GM12878 (cell line): ENCODE measurements around the gene TBX5. TPM values are rescaled to one million over a fixed set of nuclear protein-coding genes. Genes with fewer than 3 reads are reported as not detected.

Source experiments
- ATAC-seq: fragments of 200-7000 bp; cut with Tn5 transposase; 3 replicates; pipeline ENCODE4 v1.9.1; 2020; ENCODE audit warnings: mild to moderate bottlenecking, moderate library complexity
- BruUV-seq: library from RNA; stranded (reverse); fragments of 400-500 nt; replicated peaks from 2 replicates; lab custom pipeline; 2021; lab: Mats Ljungman, UMichigan
- CTCF ChIA-PET: fragments of 300-600 bp; sonication (Branson Sonifier 250); formaldehyde crosslinking; extraction: SDS; loops from one replicate; lab custom pipeline; 2021; ENCODE audit warnings: inconsistent platforms; lab: Yijun Ruan, JAX
- POLR2A ChIA-PET: fragments of 350-600 bp; formaldehyde crosslinking; extraction: SDS; loops from one replicate; lab custom pipeline; 2021; ENCODE audit warnings: inconsistent platforms; lab: Charles Lee
- RAD21 ChIA-PET: fragments of 300-600 bp; sonication (Branson Sonifier 250); formaldehyde crosslinking; loops from one replicate; lab custom pipeline; 2023; ENCODE audit warnings: antibody characterized with exemption; ENCODE audit not compliant: unreplicated experiment; lab: Charles Lee
- SMC1A ChIA-PET: fragments of 300-600 bp; sonication (Branson Sonifier 250); formaldehyde crosslinking; loops from one replicate; lab custom pipeline; 2023; ENCODE audit not compliant: unreplicated experiment, uncharacterized antibody; lab: Charles Lee
- DNase-seq: peaks from one replicate; pipeline ENCODE4 v3.0.0-alpha.2; 2011; ENCODE audit warnings: low read depth, low spot score
- FAIRE-seq: peaks from 3 replicates; lab custom pipeline; 2011; peaks lifted over from hg19 to GRCh38; lab: Jason Lieb, UNC
- H2AFZ ChIP-seq: 2 replicates; pipeline ENCODE4 v1.6.0; 2011; ENCODE audit warnings: low read depth, low read length, control low read depth; ENCODE audit not compliant: control insufficient read depth
- H3K27ac ChIP-seq: 2 replicates; pipeline ENCODE4 v1.5.1; 2011; ENCODE audit warnings: control low read depth; ENCODE audit not compliant: control insufficient read depth, insufficient read depth
- H3K27me3 ChIP-seq, 2 experiments: replicated peaks in 1 of 2; 2 replicates each; pipeline versions ENCODE4 v1.6.0 to v1.6.1; 2011; ENCODE audit warnings: low read length in 1 of 2; ENCODE audit not compliant: control insufficient read depth in 2 of 2, insufficient read depth in 2 of 2
- H3K36me3 ChIP-seq, 2 experiments: 2 replicates each; pipeline ENCODE4 v1.5.1; 2011; ENCODE audit warnings: low read length in 1 of 2; ENCODE audit not compliant: control insufficient read depth in 2 of 2, insufficient read depth in 2 of 2
- H3K4me1 ChIP-seq: 2 replicates; pipeline ENCODE4 v1.6.1; 2011; ENCODE audit warnings: mild to moderate bottlenecking, low read length, moderate library complexity, mixed read lengths; ENCODE audit not compliant: control insufficient read depth, insufficient read depth
- H3K4me2 ChIP-seq: 2 replicates; pipeline ENCODE4 v1.6.0; 2011; ENCODE audit warnings: control low read depth; ENCODE audit not compliant: control insufficient read depth, insufficient read depth
- H3K4me3 ChIP-seq: fragments of 200-600 bp; sonication (generic); 2 replicates; pipeline ENCODE4 v1.5.1; 2016
- H3K79me2 ChIP-seq: 2 replicates; pipeline ENCODE4 v1.6.0; 2011; ENCODE audit warnings: low read length; ENCODE audit not compliant: control insufficient read depth, insufficient read depth
- H3K9ac ChIP-seq: 2 replicates; pipeline ENCODE4 v1.8.0; 2011; ENCODE audit warnings: low read length, control low read depth, mixed read lengths; ENCODE audit not compliant: control insufficient read depth, insufficient read depth
- H3K9me3 ChIP-seq: replicated peaks from 3 replicates; pipeline ENCODE4 v1.5.1; 2011; ENCODE audit warnings: mild to moderate bottlenecking, low read length; ENCODE audit not compliant: control insufficient read depth, insufficient read depth
- H4K20me1 ChIP-seq: 2 replicates; pipeline ENCODE4 v1.6.0; 2011; ENCODE audit not compliant: control insufficient read depth, insufficient read depth
- ASH2L ChIP-seq: fragments of 300-600, 200-600 bp; sonication (generic); IDR thresholded peaks from 2 replicates; pipeline ENCODE4 v1.6.1; 2017; ENCODE audit warnings: low read depth, mild to moderate bottlenecking, borderline replicate concordance
- CHD2 ChIP-seq: IDR thresholded peaks from 2 replicates; pipeline ENCODE4 v1.6.1; 2011; ENCODE audit warnings: low read depth, low read length, improper control_type of control experiment, borderline replicate concordance
- CREM ChIP-seq: IDR thresholded peaks from 2 replicates; pipeline ENCODE4 v1.6.1; 2014; ENCODE audit warnings: antibody characterized with exemption, low read depth
- FOS ChIP-seq: IDR thresholded peaks from 3 replicates; pipeline ENCODE4 v1.6.1; 2011; ENCODE audit warnings: borderline replicate concordance; ENCODE audit not compliant: insufficient read length; ENCODE audit errors: extremely low read depth
- HDGF ChIP-seq: fragments of 450-650 bp; IDR thresholded peaks from 2 replicates; pipeline ENCODE4 v1.6.1; 2016; ENCODE audit warnings: antibody characterized with exemption
- MTA2 ChIP-seq: fragments of 450-650 bp; IDR thresholded peaks from 2 replicates; pipeline ENCODE4 v1.6.1; 2016; ENCODE audit warnings: low read depth, mild to moderate bottlenecking, moderate library complexity
- NR2F1 ChIP-seq: fragments of 450-650 bp; conservative IDR thresholded peaks from 2 replicates; pipeline ENCODE4 v1.6.1; 2017; ENCODE audit warnings: mild to moderate bottlenecking
- POLR2AphosphoS2 ChIP-seq: IDR thresholded peaks from 2 replicates; pipeline ENCODE4 v1.6.1; 2011; ENCODE audit warnings: low read depth, mild to moderate bottlenecking, low read length, improper control_type of control experiment, moderate library complexity
- ZSCAN29 ChIP-seq: fragments of 450-650 bp; IDR thresholded peaks from 2 replicates; pipeline ENCODE4 v1.6.1; 2017; ENCODE audit warnings: mild to moderate bottlenecking, moderate library complexity
- WGBS: methylation state at CpG from one replicate; pipeline ENCODE4 v1.1.6; 2016; ENCODE audit warnings: low lambda C conversion rate; ENCODE audit not compliant: insufficient replicate concordance, insufficient coverage; ENCODE audit errors: missing lambda C conversion rate; 5-methylcytosine and 5-hydroxymethylcytosine counted together
- in situ Hi-C: fragments of 300-500 bp; cut with MboI; formaldehyde crosslinking; loops from 9 replicates; pipeline ENCODE4 v1.14.3; 2018; ENCODE audit warnings: mixed read lengths
- intact Hi-C: fragments of 100-400 bp; cut with micrococcal nuclease; formaldehyde crosslinking; loops from one replicate; pipeline ENCODE4 v1.14.2; 2022; ENCODE audit not compliant: unreplicated experiment
- polyA plus RNA-seq, 11 experiments: library from polyadenylated mRNA; depleted of rRNA in 4 of 11; unstranded in 6 of 11; stranded (reverse) in 5 of 11; fragments of >200 nt; fragmentation: Nextera tagmentation in 4 of 11; fragmentation: Illumina TruSeq in 1 of 11; extraction: Ambion mirVana in 4 of 11; extraction: Trizol in 1 of 11; gene quantifications; 1 replicate in 1 of 11; 2 replicates in 10 of 11; pipeline versions ENCODE4 v1.2.1 to v1.2.3, GENCODE V29; 2011 to 2016; ENCODE audit warnings: inconsistent platforms in 2 of 11, missing spikeins in 2 of 11, low read depth in 1 of 11
- total RNA-seq, 4 experiments: library from RNA; depleted of rRNA in 3 of 4; stranded (reverse); fragments of >200 nt in 3 of 4; fragmentation: Illumina TruSeq in 1 of 4; extraction: Trizol in 1 of 4; gene quantifications; 2 replicates each; pipeline versions ENCODE4 v1.2.1 to v1.2.3, GENCODE V29; 2013 to 2021
- TF ChIP-seq, protein P1 (sequence below): IDR thresholded peaks from 2 replicates; pipeline ENCODE4 v1.6.1; 2011; ENCODE audit warnings: mild to moderate bottlenecking, low read depth, low read length, moderate library complexity; ENCODE audit not compliant: insufficient replicate concordance
- TF ChIP-seq, protein P2 (sequence below): IDR thresholded peaks from 2 replicates; pipeline ENCODE4 v1.6.1; 2012; ENCODE audit warnings: low read depth, low read length, improper control_type of control experiment
- TF ChIP-seq, protein P3 (sequence below): IDR thresholded peaks from 2 replicates; pipeline ENCODE4 v1.6.1; 2011; ENCODE audit warnings: low read depth, low read length, improper control_type of control experiment, borderline replicate concordance
- TF ChIP-seq, protein P4 (sequence below): fragments of 450-650 bp; conservative IDR thresholded peaks from 2 replicates; pipeline ENCODE4 v1.6.1; 2017; ENCODE audit warnings: mild to moderate bottlenecking, moderate library complexity
- TF ChIP-seq, protein P5 (sequence below): fragments of 450-650 bp; IDR thresholded peaks from 2 replicates; pipeline ENCODE4 v1.6.1; 2016; ENCODE audit warnings: mild to moderate bottlenecking, moderate library complexity, borderline replicate concordance

Gene TBX5
- total and polyA plus RNA-seq, 10 of the 15 experiments (the other 5 are each of a cell fraction or from before 2014, with no cell fraction given), result 0.04 TPM; not detected in 9

DNA sequence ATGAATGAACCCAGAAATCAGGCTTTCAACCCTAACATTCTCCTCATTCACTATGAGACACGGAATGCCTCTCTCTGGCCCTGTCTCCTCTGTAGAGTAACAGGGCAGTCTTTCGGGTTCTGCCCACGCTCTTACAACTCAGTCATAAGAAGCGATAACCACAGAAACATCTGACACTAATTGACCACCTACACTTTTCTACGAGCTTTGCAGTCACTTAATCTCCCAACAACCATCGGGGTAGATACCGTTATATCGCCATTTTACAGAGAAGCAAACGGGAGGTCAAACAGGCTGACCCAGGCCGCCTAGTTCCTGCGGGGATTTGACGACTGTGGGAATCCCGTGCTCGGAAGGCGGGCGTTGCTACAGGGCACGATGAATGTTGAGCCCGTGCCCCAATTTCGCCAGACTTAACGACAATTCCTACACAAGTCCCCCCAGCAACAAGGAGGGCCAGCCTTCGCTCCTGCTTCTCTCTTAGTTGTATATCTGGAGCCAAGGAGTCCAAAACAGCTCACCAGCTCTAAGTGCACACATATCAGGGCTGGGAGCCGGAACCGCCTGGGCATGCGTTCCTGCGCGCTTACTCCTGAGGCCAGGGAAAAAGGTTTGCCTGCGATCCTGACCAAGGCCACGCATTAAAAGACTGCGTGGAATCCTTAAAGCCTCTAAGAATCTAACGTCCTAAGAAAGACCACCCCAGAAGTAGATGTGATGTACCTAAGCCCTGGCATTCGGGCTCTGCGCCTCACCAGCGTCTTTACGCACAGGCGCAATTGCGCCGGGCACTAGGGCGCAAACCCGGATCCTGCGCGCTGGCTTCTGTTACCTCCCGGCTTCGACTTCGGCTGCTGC, 38.7 kb upstream of the TBX5 start:
- no peak overlapping the region for H2AFZ ChIP-seq
- ChIA-PET RAD21 (no interaction called here), SMC1A (no interaction called here), CTCF (no interaction called here), POLR2A (no interaction called here)
- H3K9me3 ChIP-seq, result no peaks in the 10 kb centered on the region; the same call in 2 of the 3 replicates
- DNase-seq (no peak), FAIRE-seq (no peak), ATAC-seq (no peak)
- H3K79me2 ChIP-seq, result no peaks in the 10 kb centered on the region
- no peaks in the 10 kb centered on the region for H3K4me1 ChIP-seq
- 41% methylated on average over 41 of the region's 44 CpGs for WGBS
- H3K36me3 ChIP-seq, result no peaks in the 10 kb centered on the region
- in situ Hi-C loops (no loop called here), intact Hi-C loops (no loop called here)
- H3K4me2 ChIP-seq, result no peak overlapping the region
- H3K4me3 ChIP-seq, result no peak overlapping the region
- H3K27ac ChIP-seq, result no peak overlapping the region
- no peaks in the 10 kb centered on the region for H4K20me1 ChIP-seq
- H3K9ac ChIP-seq, result no peak overlapping the region
- H3K27me3 ChIP-seq, result peaks cover 13 to 30% of the 10 kb centered on the region in 2 experiments
- no TSS peak for BruUV-seq
- TF ChIP-seq ASH2L (no peak), HDGF (no peak), MTA2 (no peak), CHD2 (no peak), CREM (no peak), FOS (no peak), ZSCAN29 (no peak), NR2F1 (no peak), POLR2AphosphoS2 (no peak)
- TF ChIP-seq, protein P1, sequence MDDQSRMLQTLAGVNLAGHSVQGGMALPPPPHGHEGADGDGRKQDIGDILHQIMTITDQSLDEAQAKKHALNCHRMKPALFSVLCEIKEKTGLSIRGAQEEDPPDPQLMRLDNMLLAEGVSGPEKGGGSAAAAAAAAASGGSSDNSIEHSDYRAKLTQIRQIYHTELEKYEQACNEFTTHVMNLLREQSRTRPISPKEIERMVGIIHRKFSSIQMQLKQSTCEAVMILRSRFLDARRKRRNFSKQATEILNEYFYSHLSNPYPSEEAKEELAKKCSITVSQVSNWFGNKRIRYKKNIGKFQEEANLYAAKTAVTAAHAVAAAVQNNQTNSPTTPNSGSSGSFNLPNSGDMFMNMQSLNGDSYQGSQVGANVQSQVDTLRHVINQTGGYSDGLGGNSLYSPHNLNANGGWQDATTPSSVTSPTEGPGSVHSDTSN, result no peak
- TF ChIP-seq, protein P2, sequence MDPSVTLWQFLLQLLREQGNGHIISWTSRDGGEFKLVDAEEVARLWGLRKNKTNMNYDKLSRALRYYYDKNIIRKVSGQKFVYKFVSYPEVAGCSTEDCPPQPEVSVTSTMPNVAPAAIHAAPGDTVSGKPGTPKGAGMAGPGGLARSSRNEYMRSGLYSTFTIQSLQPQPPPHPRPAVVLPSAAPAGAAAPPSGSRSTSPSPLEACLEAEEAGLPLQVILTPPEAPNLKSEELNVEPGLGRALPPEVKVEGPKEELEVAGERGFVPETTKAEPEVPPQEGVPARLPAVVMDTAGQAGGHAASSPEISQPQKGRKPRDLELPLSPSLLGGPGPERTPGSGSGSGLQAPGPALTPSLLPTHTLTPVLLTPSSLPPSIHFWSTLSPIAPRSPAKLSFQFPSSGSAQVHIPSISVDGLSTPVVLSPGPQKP, result no peak
- TF ChIP-seq, protein P3, sequence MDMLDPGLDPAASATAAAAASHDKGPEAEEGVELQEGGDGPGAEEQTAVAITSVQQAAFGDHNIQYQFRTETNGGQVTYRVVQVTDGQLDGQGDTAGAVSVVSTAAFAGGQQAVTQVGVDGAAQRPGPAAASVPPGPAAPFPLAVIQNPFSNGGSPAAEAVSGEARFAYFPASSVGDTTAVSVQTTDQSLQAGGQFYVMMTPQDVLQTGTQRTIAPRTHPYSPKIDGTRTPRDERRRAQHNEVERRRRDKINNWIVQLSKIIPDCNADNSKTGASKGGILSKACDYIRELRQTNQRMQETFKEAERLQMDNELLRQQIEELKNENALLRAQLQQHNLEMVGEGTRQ, result no peak
- TF ChIP-seq, protein P4, sequence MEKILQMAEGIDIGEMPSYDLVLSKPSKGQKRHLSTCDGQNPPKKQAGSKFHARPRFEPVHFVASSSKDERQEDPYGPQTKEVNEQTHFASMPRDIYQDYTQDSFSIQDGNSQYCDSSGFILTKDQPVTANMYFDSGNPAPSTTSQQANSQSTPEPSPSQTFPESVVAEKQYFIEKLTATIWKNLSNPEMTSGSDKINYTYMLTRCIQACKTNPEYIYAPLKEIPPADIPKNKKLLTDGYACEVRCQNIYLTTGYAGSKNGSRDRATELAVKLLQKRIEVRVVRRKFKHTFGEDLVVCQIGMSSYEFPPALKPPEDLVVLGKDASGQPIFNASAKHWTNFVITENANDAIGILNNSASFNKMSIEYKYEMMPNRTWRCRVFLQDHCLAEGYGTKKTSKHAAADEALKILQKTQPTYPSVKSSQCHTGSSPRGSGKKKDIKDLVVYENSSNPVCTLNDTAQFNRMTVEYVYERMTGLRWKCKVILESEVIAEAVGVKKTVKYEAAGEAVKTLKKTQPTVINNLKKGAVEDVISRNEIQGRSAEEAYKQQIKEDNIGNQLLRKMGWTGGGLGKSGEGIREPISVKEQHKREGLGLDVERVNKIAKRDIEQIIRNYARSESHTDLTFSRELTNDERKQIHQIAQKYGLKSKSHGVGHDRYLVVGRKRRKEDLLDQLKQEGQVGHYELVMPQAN, result no peak
- TF ChIP-seq, protein P5, sequence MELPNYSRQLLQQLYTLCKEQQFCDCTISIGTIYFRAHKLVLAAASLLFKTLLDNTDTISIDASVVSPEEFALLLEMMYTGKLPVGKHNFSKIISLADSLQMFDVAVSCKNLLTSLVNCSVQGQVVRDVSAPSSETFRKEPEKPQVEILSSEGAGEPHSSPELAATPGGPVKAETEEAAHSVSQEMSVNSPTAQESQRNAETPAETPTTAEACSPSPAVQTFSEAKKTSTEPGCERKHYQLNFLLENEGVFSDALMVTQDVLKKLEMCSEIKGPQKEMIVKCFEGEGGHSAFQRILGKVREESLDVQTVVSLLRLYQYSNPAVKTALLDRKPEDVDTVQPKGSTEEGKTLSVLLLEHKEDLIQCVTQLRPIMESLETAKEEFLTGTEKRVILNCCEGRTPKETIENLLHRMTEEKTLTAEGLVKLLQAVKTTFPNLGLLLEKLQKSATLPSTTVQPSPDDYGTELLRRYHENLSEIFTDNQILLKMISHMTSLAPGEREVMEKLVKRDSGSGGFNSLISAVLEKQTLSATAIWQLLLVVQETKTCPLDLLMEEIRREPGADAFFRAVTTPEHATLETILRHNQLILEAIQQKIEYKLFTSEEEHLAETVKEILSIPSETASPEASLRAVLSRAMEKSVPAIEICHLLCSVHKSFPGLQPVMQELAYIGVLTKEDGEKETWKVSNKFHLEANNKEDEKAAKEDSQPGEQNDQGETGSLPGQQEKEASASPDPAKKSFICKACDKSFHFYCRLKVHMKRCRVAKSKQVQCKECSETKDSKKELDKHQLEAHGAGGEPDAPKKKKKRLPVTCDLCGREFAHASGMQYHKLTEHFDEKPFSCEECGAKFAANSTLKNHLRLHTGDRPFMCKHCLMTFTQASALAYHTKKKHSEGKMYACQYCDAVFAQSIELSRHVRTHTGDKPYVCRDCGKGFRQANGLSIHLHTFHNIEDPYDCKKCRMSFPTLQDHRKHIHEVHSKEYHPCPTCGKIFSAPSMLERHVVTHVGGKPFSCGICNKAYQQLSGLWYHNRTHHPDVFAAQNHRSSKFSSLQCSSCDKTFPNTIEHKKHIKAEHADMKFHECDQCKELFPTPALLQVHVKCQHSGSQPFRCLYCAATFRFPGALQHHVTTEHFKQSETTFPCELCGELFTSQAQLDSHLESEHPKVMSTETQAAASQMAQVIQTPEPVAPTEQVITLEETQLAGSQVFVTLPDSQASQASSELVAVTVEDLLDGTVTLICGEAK, result no peak
